Fibroblast of lung (primary cell): ENCODE measurements around the gene CD82. TPM values are rescaled to one million over a fixed set of nuclear protein-coding genes. Genes with fewer than 3 reads are reported as not detected.

Experiments used
- DNase-seq, 2 donors: peaks; one replicate each; pipeline versions ENCODE4 v3.0.0 to v3.0.0-alpha.2; 2010; ENCODE audit warnings: low read depth in 2 of 2
- H2AFZ ChIP-seq: 2 replicates; pipeline ENCODE4 v1.5.1; 2012; ENCODE audit warnings: low read length, control low read depth, inconsistent platforms
- H3K27ac ChIP-seq: 2 replicates; pipeline ENCODE4 v1.5.1; 2011; ENCODE audit warnings: low read length, control low read depth; ENCODE audit not compliant: insufficient read depth
- H3K27me3 ChIP-seq: 2 replicates; pipeline ENCODE4 v1.5.1; 2011; ENCODE audit warnings: mild to moderate bottlenecking, low read length; ENCODE audit not compliant: control insufficient read depth, insufficient read depth
- H3K36me3 ChIP-seq: 2 replicates; pipeline ENCODE4 v1.5.1; 2011; ENCODE audit warnings: low read length; ENCODE audit not compliant: control insufficient read depth, insufficient read depth
- H3K4me1 ChIP-seq: 2 replicates; pipeline ENCODE4 v1.5.1; 2011; ENCODE audit warnings: low read length; ENCODE audit not compliant: control insufficient read depth, insufficient read depth; ENCODE audit errors: extremely low read depth
- H3K4me2 ChIP-seq: 2 replicates; pipeline ENCODE4 v1.5.1; 2011; ENCODE audit warnings: low read length, control low read depth; ENCODE audit not compliant: insufficient read depth; ENCODE audit errors: extremely low read depth
- H3K4me3 ChIP-seq, 4 experiments: fragments of 200-600 bp in 1 of 4; sonication (generic) in 1 of 4; replicated peaks in 1 of 4; 2 replicates each; pipeline ENCODE4 v1.5.1; 2011 to 2016; ENCODE audit warnings: low read length in 4 of 4, low read depth in 3 of 4, mild to moderate bottlenecking in 3 of 4, control low read depth in 2 of 4, inconsistent platforms in 1 of 4, mixed read lengths in 1 of 4; ENCODE audit not compliant: insufficient read depth in 1 of 4; ENCODE audit errors: control extremely low read depth in 1 of 4
- H3K79me2 ChIP-seq: 2 replicates; pipeline ENCODE4 v1.5.1; 2012; ENCODE audit warnings: mild to moderate bottlenecking, low read length, inconsistent platforms; ENCODE audit not compliant: control insufficient read depth, insufficient read depth
- H3K9ac ChIP-seq: 2 replicates; pipeline ENCODE4 v1.5.1; 2011; ENCODE audit warnings: mild to moderate bottlenecking, low read length, control low read depth; ENCODE audit not compliant: insufficient read depth
- H3K9me3 ChIP-seq: 2 replicates; pipeline ENCODE4 v1.5.1; 2012; ENCODE audit warnings: low read depth, low read length; ENCODE audit not compliant: control insufficient read depth, insufficient read depth
- H4K20me1 ChIP-seq: 2 replicates; pipeline ENCODE4 v1.5.1; 2011; ENCODE audit warnings: low read length; ENCODE audit not compliant: control insufficient read depth, insufficient read depth; ENCODE audit errors: extremely low read depth
- EZH2 ChIP-seq: IDR thresholded peaks from 2 replicates; pipeline ENCODE4 v1.5.1; 2012; ENCODE audit warnings: low read length, control low read depth, mild to moderate bottlenecking; ENCODE audit errors: missing control alignments
- polyA plus RNA-seq, 2 donors: library from polyadenylated mRNA; depleted of rRNA in 1 of 2; stranded (reverse) in 1 of 2; unstranded in 1 of 2; fragments of >200 nt; gene quantifications; 2 replicates each; pipeline ENCODE4 v1.2.1, GENCODE V29; 2011 to 2012; ENCODE audit warnings: missing spikeins in 1 of 2
- total RNA-seq: library from RNA; depleted of rRNA; stranded (reverse); fragments of >200 nt; gene quantifications from 2 replicates; pipeline ENCODE4 v1.2.1, GENCODE V29; 2014
- TF ChIP-seq, protein P1 (sequence below), 2 donors: IDR thresholded peaks in 1 of 2; conservative IDR thresholded peaks in 1 of 2; 1 replicate in 1 of 2; 2 replicates in 1 of 2; pipeline ENCODE4 v1.5.1; 2011 to 2012; ENCODE audit warnings: low read length in 2 of 2, control low read depth in 1 of 2, inconsistent platforms in 1 of 2, low read depth in 1 of 2, mild to moderate bottlenecking in 1 of 2

CD82 gene
- total and polyA plus RNA-seq, 2 donors (not counting 1 experiment from before 2014, with no cell fraction given), result 54.2 to 114 TPM

DNA sequence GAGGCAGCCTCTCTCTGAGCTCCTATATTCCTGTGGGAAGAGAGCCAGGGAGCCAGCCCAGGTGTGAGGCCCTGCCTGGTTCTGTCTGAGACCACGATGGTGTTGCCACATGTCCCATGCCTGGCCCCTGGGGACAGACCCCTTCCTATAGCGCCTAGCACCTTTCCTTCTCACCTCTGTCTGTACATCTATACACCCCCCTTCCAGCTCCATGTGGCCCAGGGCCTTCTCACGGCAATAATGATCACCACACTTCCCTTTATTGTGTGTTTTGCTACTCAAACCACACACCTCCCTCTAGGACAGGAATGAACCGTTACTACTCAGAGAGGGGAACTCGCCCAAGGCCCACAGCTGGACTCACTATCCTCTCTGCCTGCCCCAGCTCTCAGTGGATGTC, 12.8 kb downstream of the CD82 start:
- H3K79me2 ChIP-seq, result no peaks in the 10 kb centered on the region
- no peak for TF ChIP-seq EZH2
- H3K9me3 ChIP-seq, result no peaks in the 10 kb centered on the region
- peaks cover 16% of the 10 kb centered on the region for H3K4me1 ChIP-seq
- no peak for DNase-seq
- no peak overlapping the region for H3K4me2 ChIP-seq
- H3K4me3 ChIP-seq, result no peak overlapping the region
- H3K36me3 ChIP-seq, result no peaks in the 10 kb centered on the region
- H3K27ac ChIP-seq, result no peak overlapping the region
- H3K9ac ChIP-seq, result no peak overlapping the region
- peaks cover 2% of the 10 kb centered on the region for H4K20me1 ChIP-seq
- no peaks in the 10 kb centered on the region for H3K27me3 ChIP-seq
- no peak overlapping the region for H2AFZ ChIP-seq

DNA sequence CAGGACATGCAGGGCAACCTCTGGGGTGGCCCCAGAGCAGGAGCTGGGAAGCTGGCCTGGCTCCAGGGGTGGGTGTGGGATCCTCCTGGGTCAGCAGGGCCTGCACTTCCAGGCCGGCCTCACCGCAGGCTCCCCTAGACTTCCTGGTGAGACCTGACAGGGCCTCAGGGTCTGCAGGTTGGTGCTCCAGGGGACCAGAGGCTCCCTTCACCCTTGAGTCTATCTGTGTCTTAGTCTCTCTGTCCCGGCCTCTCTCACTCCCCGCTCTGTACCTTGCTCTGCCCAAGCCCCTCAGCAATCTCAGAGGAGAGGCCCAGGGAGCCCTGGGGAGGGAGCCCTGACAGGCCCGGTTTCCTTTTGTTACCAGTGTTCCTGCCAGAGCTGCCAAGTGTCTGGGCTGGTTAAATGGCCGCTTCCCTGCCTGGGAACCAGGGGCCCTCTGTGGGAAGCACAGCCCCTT, 13.9 kb downstream of the CD82 start:
- no peak overlapping the region for H3K27ac ChIP-seq
- no peak overlapping the region for H3K4me3 ChIP-seq
- peaks cover 9% of the 10 kb centered on the region for H3K4me1 ChIP-seq
- peaks cover 2% of the 10 kb centered on the region for H4K20me1 ChIP-seq
- TF ChIP-seq EZH2, result no peak
- TF ChIP-seq, protein P1, sequence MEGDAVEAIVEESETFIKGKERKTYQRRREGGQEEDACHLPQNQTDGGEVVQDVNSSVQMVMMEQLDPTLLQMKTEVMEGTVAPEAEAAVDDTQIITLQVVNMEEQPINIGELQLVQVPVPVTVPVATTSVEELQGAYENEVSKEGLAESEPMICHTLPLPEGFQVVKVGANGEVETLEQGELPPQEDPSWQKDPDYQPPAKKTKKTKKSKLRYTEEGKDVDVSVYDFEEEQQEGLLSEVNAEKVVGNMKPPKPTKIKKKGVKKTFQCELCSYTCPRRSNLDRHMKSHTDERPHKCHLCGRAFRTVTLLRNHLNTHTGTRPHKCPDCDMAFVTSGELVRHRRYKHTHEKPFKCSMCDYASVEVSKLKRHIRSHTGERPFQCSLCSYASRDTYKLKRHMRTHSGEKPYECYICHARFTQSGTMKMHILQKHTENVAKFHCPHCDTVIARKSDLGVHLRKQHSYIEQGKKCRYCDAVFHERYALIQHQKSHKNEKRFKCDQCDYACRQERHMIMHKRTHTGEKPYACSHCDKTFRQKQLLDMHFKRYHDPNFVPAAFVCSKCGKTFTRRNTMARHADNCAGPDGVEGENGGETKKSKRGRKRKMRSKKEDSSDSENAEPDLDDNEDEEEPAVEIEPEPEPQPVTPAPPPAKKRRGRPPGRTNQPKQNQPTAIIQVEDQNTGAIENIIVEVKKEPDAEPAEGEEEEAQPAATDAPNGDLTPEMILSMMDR (conservative IDR thresholded peaks at IDR 0.05 in 1 of 2, IDR thresholded peaks at IDR 0.05 in 1 of 2; ENCODE audit: low read depth in 1 of 2, low read length in 2 of 2), result no peak
- no peak overlapping the region for H2AFZ ChIP-seq
- DNase-seq, result no peak
- H3K4me2 ChIP-seq, result no peak overlapping the region
- no peak overlapping the region for H3K9ac ChIP-seq
- H3K36me3 ChIP-seq, result no peaks in the 10 kb centered on the region
- no peaks in the 10 kb centered on the region for H3K9me3 ChIP-seq
- no peaks in the 10 kb centered on the region for H3K79me2 ChIP-seq
- no peaks in the 10 kb centered on the region for H3K27me3 ChIP-seq

DNA sequence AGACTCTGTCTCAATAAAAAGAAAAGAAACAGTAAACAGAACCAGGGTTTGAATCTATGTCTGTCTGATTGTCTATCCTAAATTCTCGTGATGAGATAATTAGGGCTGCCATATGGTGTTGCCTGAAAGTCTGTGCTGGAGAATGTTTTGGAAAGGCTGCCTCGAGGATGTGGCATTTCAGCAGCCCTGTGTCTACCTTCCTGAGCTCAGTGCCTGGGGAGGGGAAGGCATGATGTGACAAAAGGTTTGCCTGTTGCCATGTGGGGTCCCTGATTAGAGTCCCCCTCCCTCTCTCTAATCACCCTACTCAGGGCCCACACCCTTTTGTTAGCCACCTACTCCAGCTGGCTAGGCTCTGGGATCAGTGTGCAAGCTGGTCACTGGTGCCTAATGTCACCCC, 15.2 kb downstream of the CD82 start:
- DNase-seq, result no peak
- Histone ChIP-seq H3K9me3 (no peaks in the 10 kb centered on the region), H3K9ac (no peak overlapping the region), H3K4me3 (no peak overlapping the region), H3K36me3 (no peaks in the 10 kb centered on the region), H3K27me3 (no peaks in the 10 kb centered on the region), H3K79me2 (no peaks in the 10 kb centered on the region), H3K4me2 (no peak overlapping the region), H4K20me1 (peaks cover 2% of the 10 kb centered on the region), H3K4me1 (no peaks in the 10 kb centered on the region), H2AFZ (no peak overlapping the region), H3K27ac (no peak overlapping the region)
- TF ChIP-seq EZH2, result no peak
- TF ChIP-seq, protein P1 (conservative IDR thresholded peaks at IDR 0.05 in 1 of 2, IDR thresholded peaks at IDR 0.05 in 1 of 2; ENCODE audit: low read depth in 1 of 2, low read length in 2 of 2), result no peak
